Caco-2 (cell line): ENCODE results near the gene TDRD9. TPM values are rescaled to one million over a fixed set of nuclear protein-coding genes. Genes with fewer than 3 reads are reported as not detected.

ENCODE experiments used
- BruUV-seq: library from RNA; stranded (reverse); fragments of 400-500 nt; replicated peaks from 2 replicates; lab custom pipeline; 2021; lab: Mats Ljungman, UMichigan
- CTCF ChIA-PET: fragments of 300-600 bp; sonication (Branson Sonifier 250); formaldehyde crosslinking; loops from one replicate; lab custom pipeline; 2022; ENCODE audit warnings: antibody characterized with exemption; lab: Charles Lee
- POLR2A ChIA-PET: fragments of 300-600 bp; sonication (Branson Sonifier 250); formaldehyde crosslinking; loops from one replicate; lab custom pipeline; 2022; ENCODE audit warnings: antibody characterized with exemption; lab: Charles Lee
- DNase-seq, 2 experiments: peaks; one replicate each; pipeline versions ENCODE4 v3.0.0 to v3.0.0-alpha.2; 2020 to 2022
- H3K27me3 ChIP-seq: replicated peaks from 2 replicates; pipeline ENCODE4 v1.6.0; 2011; ENCODE audit warnings: low read length; ENCODE audit not compliant: control insufficient read depth, insufficient read depth
- H3K36me3 ChIP-seq: 2 replicates; pipeline ENCODE4 v1.5.1; 2011; ENCODE audit warnings: low read length; ENCODE audit not compliant: control insufficient read depth, insufficient read depth
- H3K4me1 ChIP-seq: fragments of 250-450 bp; sonication (Bioruptor Pico); 2 replicates; pipeline ENCODE4 v1.5.1; 2020; ENCODE audit warnings: mild to moderate bottlenecking
- H3K4me3 ChIP-seq: 2 replicates; pipeline ENCODE4 v1.5.1; 2011; ENCODE audit warnings: low read depth, mild to moderate bottlenecking, control low read depth, low read length
- H3K9me3 ChIP-seq: fragments of 250-450 bp; sonication (Bioruptor Pico); 2 replicates; pipeline ENCODE4 v1.5.1; 2020; ENCODE audit warnings: mild to moderate bottlenecking, moderate library complexity
- H3K27ac Mint-ChIP-seq: one replicate; pipeline ENCODE4 v1.8.0; 2022; ENCODE audit warnings: mixed read lengths; ENCODE audit not compliant: unreplicated experiment
- H3K27me3 Mint-ChIP-seq: one replicate; pipeline ENCODE4 v1.8.0; 2022; ENCODE audit warnings: mixed read lengths; ENCODE audit not compliant: insufficient read depth, unreplicated experiment
- H3K36me3 Mint-ChIP-seq: one replicate; pipeline ENCODE4 v1.8.0; 2022; ENCODE audit warnings: mild to moderate bottlenecking, mixed read lengths; ENCODE audit not compliant: insufficient read depth, unreplicated experiment
- H3K4me1 Mint-ChIP-seq: one replicate; pipeline ENCODE4 v1.8.0; 2022; ENCODE audit warnings: low read depth, mixed read lengths; ENCODE audit not compliant: unreplicated experiment
- H3K4me3 Mint-ChIP-seq: one replicate; pipeline ENCODE4 v1.8.0; 2022; ENCODE audit warnings: mild to moderate bottlenecking, moderate library complexity, mixed read lengths; ENCODE audit not compliant: unreplicated experiment
- H3K9me3 Mint-ChIP-seq: one replicate; pipeline ENCODE4 v1.8.0; 2022; ENCODE audit warnings: mixed read lengths; ENCODE audit not compliant: unreplicated experiment
- CTCF ChIP-seq, 2 experiments: fragments of 200-600 bp in 1 of 2; IDR thresholded peaks; 1 replicate in 1 of 2; 2 replicates in 1 of 2; pipeline versions ENCODE4 v1.5.1 to v1.8.0; 2011 to 2022; ENCODE audit warnings: antibody characterized with exemption in 1 of 2, control low read depth in 1 of 2, inconsistent platforms in 1 of 2, low read depth in 1 of 2, low read length in 1 of 2, mild to moderate bottlenecking in 1 of 2, moderate library complexity in 1 of 2; ENCODE audit not compliant: insufficient read depth in 1 of 2, severe bottlenecking in 1 of 2, unreplicated experiment in 1 of 2
- intact Hi-C: fragments of 100-400 bp; cut with micrococcal nuclease; formaldehyde crosslinking; loops from one replicate; pipeline ENCODE4 v1.10.0; 2022; ENCODE audit not compliant: unreplicated experiment
- total RNA-seq: library from RNA; stranded (reverse); gene quantifications from 2 replicates; pipeline ENCODE4 v1.2.3, GENCODE V29; 2022

TDRD9 gene
- total RNA-seq, 1 experiment from 2014 or later = not detected

- ChIA-PET CTCF (interaction anchor here (0.6 to 1.0 kb wide), 2 partner anchors 9 to 341 kb away, joined by 3 read pairs; no protein-coding TSS in a partner anchor), POLR2A (interaction anchor here (0.6 kb wide), 1 partner anchor 34 kb away, joined by 6 read pairs; no protein-coding TSS in a partner anchor)
- Histone ChIP-seq H3K4me1 (peaks cover 9% of the 10 kb centered on the region), H3K4me3 (no peak within 1 kb of the TSS), H3K9me3 (no peaks in the 10 kb centered on the region), H3K27me3 (no peaks in the 10 kb centered on the region; the same call in 1 of the 2 replicates), H3K36me3 (no peaks in the 10 kb centered on the region)
- TF ChIP-seq CTCF (IDR thresholded peaks at IDR 0.05; ENCODE audit: insufficient read depth in 1 of 2, low read depth in 1 of 2, low read length in 1 of 2, severe bottlenecking in 1 of 2, unreplicated experiment in 1 of 2) = no peak
- no TSS peak for BruUV-seq
- Mint-ChIP-seq H3K9me3 (no peaks in the 10 kb centered on the region), H3K4me3 (peak within 1 kb of the TSS; percentile 37), H3K36me3 (peaks cover 4% of the 10 kb centered on the region), H3K4me1 (peaks cover 7% of the 10 kb centered on the region), H3K27ac (no peak within 1 kb of the TSS), H3K27me3 (no peaks in the 10 kb centered on the region)
- intact Hi-C loops = no loop called here
- peak in 1 of 2 experiments; percentile 28 for DNase-seq
These were observed 157.0 kb downstream of the TDRD9 start, which contains the start of gene ASPG for GRCh38 chr14:104085032-104085888. Gene ASPG (plus strand): TSS chr14:104085700. CDS start chr14:104085771, 71 bp downstream.

GRCh38 chr14:104085889-104086201 lies 157.6 kb downstream of the TDRD9 start:
- peaks cover 4% of the 10 kb centered on the region for H3K36me3 Mint-ChIP-seq
- DNase-seq = no peak
- H3K4me3 Mint-ChIP-seq = no peak overlapping the region
- H3K4me1 ChIP-seq = peaks cover 9% of the 10 kb centered on the region
- ChIA-PET CTCF (no interaction called here), POLR2A (no interaction called here)
- no peak overlapping the region for H3K4me3 ChIP-seq
- H3K9me3 ChIP-seq = no peaks in the 10 kb centered on the region
- no TSS peak for BruUV-seq
- no peaks in the 10 kb centered on the region for H3K27me3 Mint-ChIP-seq
- H3K4me1 Mint-ChIP-seq = peaks cover 7% of the 10 kb centered on the region
- H3K27ac Mint-ChIP-seq = no peak overlapping the region
- intact Hi-C loops = no loop called here
- H3K36me3 ChIP-seq = no peaks in the 10 kb centered on the region
- no peaks in the 10 kb centered on the region; the same call in 1 of the 2 replicates for H3K27me3 ChIP-seq
- H3K9me3 Mint-ChIP-seq = no peaks in the 10 kb centered on the region
- no peak for TF ChIP-seq CTCF (IDR thresholded peaks at IDR 0.05; ENCODE audit: insufficient read depth in 1 of 2, low read depth in 1 of 2, low read length in 1 of 2, severe bottlenecking in 1 of 2, unreplicated experiment in 1 of 2)

GRCh38 chr14:104086210-104086660 lies 158.0 kb downstream of the TDRD9 start:
- TF ChIP-seq CTCF (IDR thresholded peaks at IDR 0.05; ENCODE audit: insufficient read depth in 1 of 2, low read depth in 1 of 2, low read length in 1 of 2, severe bottlenecking in 1 of 2, unreplicated experiment in 1 of 2) = no peak
- ChIA-PET CTCF (no interaction called here), POLR2A (no interaction called here)
- H3K4me3 ChIP-seq = no peak overlapping the region
- DNase-seq = peak in 1 of 2 experiments; percentile 23
- H3K4me1 Mint-ChIP-seq = peaks cover 7% of the 10 kb centered on the region
- H3K36me3 Mint-ChIP-seq = peaks cover 4% of the 10 kb centered on the region
- peaks cover 9% of the 10 kb centered on the region for H3K4me1 ChIP-seq
- H3K27ac Mint-ChIP-seq = no peak overlapping the region
- no peaks in the 10 kb centered on the region; the same call in 1 of the 2 replicates for H3K27me3 ChIP-seq
- no peaks in the 10 kb centered on the region for H3K9me3 Mint-ChIP-seq
- no peaks in the 10 kb centered on the region for H3K27me3 Mint-ChIP-seq
- intact Hi-C loops = no loop called here
- no TSS peak for BruUV-seq
- no peak overlapping the region for H3K4me3 Mint-ChIP-seq
- no peaks in the 10 kb centered on the region for H3K36me3 ChIP-seq
- no peaks in the 10 kb centered on the region for H3K9me3 ChIP-seq
